ENCODE data around the gene EVI5.

The EVI5 gene

DNA sequence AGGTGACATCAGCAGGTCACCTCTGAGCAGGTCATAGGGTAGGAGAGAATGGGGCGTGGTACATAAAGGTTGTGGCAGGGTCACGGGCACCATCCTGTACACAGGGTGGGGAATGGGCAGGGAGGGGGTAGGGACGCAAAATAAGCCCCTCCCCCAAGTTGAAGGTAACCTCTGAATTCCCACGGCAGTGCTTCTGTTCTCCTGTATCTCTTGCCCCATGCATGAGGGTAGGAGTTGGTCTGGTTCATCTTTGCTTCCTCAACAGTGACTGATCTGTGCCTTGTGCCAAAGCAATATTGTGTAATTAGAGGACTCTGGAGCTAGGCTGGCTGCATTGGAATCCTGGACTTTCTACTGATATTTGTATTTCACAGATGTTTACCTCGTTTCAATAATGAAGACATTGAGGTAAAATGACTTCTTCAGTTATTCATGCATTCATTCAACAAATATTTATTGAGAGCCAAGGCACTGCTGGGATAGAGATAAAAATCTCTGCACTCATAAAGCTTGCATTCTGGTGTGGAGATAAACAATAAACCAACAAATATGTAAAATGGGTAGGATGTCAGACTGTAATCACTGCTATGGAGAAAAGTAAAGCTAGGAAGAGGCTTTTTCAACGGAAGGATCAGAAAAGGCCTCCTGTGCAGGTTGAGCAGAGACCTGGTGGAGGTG, 279.8 kb downstream of the EVI5 start:
- DNase-seq: no peak

DNA sequence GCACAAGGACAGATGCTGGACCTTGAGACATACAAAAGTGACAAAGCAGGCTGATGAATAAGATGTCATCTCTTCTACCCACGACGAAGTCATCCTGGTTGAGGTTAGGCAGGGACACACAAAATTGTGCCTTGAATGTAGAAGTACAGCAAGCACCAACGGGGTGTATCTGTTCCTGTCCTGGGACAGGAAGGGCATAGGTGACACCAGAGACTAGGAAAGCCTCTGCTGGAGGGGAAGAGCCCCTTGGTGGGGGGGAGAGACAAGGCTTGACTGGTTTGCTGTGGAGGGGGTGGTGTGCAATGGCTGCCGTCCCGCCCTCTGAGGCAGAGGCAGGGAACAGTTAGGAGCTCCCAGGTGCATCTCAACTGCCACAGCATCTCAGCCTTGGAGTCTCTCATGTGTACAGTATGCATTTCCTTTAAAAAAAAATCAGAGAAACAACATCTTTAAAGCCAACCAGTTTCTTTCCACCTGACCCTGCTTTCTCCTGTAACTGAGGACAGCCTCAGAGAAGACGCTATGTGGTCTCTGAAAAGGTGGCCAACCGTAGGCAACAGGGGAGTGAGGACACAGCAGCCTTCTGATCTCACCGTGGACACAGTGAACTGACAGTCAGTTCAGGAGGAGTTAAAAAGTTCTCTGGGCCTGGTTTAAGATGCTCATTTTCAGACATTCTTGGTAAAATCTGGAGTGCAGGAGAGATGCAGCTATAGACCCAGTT, 280.5 kb downstream of the EVI5 start:
- DNase-seq: no peak

DNA sequence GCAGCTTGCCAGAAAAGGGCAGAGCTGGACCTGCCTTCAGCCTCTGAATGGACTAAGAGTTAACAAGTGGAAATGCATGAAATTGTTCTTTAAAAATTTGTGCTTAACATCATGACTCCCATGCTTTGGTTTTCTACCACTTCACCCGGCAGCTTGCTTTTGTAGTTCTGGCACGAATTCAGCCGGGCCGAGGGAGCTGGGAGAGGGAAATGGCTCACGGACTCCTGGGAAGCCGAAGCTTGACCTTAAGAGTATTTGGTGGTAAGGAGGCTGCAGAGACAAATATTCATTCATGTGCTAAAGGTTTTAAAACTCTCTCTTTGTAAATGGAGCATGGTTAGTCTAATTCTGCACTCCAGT, 281.0 kb downstream of the EVI5 start:
- DNase-seq: no peak

DNA sequence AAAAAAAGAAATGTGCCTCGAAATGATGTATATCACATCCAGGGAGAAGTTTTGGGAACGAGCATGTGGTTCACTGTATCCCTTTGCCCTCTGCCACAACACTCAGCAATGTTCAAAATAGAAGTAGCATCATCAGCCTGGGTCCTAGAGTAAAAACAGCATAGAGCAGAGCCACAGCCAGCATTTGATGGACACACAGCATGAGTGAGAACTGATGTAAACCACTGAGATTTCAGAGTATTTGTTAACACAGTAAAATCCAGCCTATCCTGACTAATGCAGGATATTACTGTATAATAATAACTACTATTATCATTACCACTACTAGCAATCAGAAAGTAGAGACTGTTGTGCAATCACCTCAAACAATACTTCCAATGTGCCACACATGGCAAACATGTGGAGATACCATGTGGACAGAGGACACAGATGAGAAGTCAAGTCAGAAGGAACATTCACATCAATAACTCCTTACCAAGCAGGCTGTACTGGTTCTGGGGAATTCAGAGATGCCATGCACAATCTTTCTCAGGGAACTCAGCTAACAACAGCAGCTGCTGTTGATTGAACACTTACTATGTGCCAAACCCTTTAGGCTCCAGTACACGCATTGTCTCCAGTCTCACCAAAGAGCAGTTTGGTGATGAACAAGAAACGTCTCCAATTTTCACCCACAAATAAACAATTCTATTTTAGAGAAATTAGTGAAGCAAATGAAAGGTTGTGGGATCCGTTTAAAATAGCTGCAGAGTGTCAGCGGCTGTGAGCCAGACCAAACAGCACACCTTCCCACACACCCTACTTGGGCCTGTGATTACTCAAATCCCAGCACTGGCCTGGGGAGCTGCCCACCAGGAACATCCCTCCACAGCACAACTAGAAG, 281.6 kb downstream of the EVI5 start:
- no peak for DNase-seq

DNA sequence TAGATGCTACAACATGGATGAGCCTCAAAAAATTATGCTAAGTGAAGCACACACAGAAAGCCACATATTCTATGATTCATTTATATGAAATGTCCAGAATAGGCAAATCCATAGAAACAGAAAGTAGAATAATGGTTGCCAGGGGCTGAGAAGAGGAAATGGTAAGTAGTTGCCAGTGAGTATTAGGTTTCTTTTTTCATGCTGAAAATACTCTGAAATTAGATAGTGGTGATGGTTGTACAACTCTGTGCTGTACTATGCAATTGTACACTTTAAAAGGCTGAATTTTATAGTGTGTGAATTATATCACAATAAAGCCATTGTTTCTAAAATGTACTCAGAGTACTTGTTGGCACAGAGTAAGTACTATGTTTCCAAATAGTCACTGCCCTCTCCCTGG, 282.7 kb downstream of the EVI5 start:
- no peak for DNase-seq

DNA sequence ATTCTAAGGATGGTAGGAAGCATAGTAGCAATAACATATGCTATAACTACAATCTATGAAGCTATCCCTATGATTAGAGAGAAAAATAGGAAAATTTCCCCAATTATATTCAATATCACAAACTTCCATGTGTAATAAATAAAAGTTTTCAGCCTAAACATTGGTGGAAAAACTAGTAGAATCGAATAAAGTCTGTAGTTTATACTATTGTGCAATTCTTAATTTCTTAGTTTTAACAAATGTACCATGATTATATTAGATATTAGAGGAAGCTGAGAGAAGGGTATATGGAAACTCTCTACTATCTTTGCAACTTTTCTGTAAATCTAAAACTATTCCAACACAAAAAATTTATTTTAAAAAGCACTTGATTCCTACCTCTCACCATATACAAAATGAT, 284.4 kb downstream of the EVI5 start:
- DNase-seq: no peak

DNA sequence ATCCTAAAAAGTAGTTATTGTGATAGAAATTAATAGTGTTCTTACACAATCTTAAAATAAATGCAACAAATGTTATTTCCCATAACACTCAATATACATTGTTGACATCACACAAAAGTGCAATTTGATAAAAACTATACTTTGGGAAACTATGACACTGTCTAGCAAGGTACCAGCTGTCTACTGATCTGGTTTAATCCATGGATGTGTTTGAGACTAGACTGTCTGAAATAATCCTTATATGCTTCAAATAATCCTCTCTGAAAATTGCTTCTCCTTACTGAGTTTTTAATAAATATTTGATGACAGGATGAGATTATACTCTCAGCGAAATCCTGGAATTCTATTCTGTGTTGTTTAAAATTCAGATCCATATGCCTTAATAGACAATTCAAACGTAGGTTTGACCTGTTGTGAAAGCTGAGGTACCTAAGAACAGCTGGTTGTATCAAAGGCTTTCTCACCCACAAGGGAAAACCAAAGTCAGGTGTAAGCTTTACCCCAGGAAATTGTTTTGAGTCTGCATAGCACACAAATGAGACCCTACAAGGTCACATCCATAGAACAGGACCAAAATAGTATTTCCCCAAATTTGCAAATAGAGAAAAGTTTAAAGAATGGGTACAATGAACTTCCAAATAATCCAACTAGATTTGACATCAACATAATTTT, 289.4 kb downstream of the EVI5 start:
- DNase-seq: no peak

DNA sequence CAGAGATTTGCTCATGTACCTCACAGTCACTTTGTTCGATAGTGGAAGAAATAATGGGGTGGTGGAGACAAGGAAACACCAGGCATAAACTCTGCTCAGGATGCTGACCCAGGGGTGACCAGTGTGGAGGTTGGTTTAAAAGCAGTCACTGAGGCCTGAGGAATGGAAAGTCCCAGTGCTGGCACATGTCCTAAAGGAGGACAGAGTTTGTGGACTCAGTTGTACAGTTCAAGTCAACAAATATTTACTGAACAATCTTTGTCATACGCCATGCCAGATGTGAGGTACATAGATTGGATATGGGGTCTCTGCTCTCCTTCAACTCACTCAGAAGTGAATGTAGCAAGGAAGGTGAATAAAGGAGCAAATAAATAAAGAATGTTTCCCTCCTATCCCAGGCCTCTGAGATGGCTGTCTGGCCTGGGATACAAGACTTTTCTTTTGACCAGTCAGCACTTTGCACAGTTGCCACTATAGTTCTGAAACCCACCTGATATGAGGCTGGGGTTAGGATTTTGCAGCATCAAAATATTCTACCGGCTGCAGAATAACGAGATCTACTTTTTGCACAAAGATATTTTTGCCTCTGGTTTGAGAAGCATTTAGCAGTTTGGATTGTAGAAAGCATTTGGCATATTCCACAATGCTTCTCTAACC, 290.3 kb downstream of the EVI5 start:
- DNase-seq: no peak

DNA sequence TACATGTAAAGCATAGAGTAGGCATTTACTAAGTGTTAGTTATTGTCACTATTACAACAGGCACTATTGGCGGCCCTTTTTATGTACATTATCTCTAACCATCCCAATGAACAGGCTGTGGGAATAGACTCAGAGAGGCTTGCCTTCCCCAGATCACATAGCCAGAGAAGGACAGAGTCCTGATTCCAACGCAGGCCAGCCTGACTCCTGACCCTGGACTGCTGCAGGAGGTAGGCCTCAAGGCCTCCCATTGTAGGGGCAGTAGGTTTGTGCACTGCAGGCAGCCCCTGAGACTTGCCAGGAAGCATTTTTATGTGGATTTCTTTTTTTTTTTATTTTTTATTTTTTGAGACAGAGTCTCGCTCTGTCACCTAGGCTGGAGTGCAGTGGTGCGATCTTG, 291.8 kb downstream of the EVI5 start:
- no peak for DNase-seq

DNA sequence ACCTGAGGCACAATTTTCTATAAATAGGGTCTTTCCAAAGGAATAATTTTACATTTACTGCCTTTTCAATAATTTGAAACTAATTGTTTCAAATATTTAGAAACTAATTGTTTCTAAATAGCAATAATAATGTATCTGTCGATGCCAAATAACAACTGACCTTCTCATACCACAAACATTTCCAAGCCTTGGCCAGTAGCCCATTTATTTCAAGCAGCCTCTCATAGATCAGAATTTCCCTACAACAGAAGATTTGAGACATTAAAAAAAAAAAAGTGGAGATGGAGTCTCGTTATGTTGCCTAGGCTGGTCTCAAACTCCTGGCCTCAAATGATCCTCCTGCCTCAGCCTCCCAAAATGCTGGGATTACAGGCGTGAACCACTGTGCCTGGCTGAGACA, 296.1 kb downstream of the EVI5 start:
- no peak for DNase-seq

DNA sequence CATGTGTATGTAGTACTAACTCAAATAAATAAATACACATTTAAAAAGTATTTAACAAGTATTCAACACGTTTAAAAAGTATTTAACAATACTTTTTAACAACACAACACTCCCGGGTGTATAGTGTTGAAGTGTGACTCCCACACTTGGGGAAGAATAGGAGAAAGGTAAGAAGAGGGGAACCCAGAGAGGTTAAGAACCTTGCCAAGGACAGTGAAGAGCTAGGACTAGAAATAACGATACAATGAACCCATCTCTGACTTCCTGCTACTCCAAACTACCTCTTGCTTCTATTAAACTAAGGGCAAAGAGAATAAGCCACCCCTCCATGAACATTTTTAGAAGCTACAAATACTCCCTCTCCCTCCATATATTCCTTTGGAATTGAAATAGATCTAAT, 296.5 kb downstream of the EVI5 start:
- no peak for DNase-seq

DNA sequence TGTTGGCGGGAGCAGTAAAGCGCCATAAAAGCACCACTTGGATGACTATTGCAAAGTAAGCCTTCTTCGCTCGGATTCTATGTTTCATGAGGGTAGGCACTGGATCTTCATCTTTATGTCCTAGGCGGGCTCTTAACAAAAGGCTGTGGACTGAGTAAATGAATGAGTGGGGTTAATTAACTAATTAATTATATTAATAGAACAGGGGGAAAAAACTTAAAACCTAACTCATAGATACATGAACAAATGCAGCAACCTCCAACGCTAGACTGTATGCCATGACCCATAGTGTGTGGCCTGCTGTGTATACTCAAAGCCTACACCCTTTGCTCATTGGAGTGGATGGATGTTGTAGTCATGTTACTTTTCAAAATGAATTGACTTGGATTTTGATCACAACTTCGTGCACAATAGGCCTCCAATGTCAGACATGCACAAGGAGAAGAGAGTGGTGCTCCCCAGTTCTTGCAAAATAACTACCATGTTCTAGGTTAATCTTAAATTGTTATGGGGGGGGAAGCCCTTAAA, 297.8 kb downstream of the EVI5 start:
- DNase-seq: no peak

DNA sequence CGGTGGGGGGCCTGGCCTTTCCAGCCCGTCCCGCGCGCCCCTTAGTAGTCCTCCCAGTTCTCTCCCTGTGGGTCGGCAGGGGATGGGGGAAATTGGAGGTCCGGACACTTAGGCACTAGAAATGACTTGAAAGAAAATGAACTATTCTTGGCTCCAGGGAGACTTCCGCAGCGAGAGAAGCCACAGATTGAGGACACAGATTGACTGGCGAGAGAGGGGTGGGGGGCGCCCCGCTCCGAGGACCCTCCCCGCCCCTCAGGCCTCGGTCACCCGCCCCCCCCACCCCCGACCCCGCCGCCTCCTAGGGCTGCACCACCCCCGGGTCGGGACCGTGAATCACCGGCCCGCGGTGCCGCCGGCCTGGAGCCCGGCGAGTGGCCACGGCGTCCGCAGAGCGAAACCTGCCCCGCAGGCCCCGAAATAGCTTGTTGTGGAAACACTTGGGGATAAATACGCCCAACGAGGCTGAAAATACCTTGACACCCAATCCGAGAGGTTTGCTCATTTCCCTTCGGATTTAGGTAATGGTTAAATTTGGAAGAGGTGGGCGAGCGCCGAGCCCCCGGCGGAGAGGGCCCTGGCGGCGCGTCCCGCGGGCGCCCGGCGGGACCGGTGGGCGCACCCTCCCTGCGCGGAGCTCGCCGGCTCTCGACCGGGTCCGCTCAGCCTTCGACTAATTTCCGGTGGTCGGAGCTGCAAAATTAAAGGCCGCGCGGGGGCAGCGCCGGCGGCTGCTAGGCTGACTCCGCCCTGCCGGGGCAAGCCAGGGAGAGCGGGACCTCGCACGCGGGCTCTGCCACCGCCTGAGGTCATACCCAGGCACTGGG, 298.4 kb downstream of the EVI5 start, which contains the start of gene GFI1:
TSS of gene GFI1 (minus strand) at position 675 of the 827 bp plus-strand sequence. CDS start 3,438 bp downstream, outside the sequence.
- no peak for DNase-seq

DNA sequence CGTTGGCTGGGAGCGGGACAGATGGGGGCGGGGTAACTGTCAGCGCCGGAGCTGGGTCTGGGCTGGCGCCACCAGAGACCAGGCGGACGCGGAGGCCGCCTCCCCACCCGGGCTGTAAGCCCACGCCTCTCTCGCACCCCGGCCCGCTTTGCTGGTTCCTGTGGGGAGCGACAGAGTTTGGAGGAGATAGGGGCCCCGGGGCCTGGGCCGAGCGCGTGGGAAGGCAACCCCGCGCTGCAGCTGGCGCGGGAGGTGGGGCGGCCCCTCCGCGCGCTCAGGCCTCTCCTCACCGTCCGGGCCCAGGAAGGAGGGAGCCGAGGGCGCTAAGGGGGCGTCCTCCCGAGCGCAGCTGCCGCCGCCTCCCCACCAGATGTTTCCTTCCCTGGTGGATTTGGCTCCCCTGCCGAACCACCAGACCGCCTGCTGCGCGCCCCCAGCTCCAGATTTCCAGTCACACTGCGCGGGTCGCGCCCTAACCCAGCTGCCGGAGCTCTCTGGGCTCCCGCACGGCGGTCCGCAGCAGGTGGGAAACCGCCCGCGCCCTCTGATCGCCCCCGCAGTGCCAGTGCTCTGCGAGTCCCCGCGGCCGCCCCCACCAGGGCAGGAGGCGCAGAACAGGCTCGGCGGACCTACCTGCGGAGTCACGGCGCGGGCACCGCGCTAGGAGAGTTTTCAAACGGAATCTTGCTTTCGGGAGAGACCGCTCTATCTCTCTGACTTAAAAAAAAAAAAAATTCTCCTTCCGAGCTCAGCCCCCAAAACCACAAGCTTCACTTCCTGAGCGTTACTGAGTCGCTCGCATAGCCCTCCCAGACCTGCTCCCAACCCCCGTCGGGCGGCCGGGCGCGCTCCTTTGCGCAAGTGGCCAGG, 299.3 kb downstream of the EVI5 start:
- DNase-seq: peak; percentile 78

DNA sequence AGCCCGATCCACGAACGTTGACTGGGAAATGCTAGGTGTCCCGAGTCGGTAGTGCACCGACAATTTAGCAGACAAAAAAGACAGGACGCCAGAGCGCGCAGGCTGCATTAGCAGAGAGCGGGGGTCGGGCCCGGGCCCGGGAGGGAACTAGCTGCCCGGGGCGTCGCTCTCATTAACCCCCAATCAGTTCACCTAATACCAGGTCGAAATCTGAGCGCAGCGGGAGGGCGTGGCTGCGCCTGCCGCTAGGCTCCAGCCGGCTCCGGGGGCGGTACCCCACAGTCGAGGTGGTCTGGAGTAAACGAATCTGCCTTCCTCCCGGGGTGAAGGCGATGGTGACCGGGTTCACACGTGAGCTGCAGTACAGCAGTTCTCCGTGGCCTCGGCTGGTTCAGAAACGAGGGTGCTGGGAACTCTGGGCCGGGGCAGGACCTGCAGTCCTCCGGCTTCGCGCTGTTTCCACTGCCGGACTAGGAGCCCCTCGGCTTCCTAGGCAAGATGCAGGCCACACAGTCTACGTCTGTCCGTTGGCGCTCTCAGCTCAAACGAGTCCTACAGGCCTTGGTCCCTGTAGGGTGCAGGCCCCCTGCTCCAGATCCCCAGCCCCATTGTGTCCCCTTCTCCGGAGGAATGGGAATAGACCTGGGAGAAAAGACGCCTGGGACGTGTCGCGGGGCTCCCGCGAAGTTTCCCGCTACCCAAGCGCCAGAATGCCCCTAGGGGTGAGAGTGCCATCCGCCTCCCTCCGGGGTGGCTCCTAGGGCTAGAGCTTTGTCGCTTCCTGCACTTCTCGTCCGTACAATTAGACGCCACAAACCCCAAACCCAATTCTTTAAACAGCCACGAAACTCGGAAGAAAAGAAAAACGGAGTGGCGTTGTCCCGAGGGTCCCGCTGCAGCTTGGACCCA, 300.2 kb downstream of the EVI5 start:
- DNase-seq: peak; percentile 63

DNA sequence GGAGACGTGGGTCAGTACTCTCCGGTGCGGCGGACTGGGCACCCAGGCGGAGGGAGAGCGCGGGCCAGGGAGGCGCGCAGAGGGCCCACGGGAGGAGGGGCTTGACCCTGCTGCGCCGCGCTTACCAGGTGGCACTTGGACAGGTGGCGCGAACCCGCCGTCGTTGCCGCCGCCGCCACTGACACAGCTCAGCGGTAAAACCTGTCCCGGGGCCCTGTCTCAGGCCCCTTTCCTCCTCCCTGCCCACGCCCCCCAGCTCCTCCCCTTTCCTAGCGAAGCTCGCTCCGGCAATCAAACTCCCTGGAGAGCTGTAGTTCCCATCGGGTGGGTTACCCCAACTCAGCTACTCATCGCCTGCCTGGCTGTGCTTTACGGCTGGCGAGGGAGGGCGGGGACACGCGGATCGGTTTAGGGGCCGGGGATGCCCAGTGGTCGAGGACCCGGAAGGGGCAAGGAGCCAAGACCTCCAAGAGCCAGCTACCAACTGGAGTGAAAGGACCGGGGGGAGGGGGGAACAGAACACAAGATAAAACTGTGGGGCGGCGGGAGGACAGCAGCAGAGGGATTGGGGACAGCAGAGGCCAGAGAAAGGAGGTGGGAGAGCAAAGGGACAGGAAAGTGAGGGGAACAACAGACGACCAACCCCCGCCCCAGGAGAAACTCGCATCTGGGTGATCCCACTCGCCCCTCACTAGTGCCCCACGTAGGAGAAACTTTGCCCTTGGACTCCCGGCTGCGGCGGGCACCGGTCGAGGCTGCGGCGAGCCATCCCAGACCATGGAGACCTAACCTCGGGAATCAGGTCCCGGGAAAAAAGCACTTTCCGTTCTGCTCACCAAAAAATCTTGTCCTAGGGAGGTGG, 301.1 kb downstream of the EVI5 start:
- DNase-seq: peak; percentile 73

DNA sequence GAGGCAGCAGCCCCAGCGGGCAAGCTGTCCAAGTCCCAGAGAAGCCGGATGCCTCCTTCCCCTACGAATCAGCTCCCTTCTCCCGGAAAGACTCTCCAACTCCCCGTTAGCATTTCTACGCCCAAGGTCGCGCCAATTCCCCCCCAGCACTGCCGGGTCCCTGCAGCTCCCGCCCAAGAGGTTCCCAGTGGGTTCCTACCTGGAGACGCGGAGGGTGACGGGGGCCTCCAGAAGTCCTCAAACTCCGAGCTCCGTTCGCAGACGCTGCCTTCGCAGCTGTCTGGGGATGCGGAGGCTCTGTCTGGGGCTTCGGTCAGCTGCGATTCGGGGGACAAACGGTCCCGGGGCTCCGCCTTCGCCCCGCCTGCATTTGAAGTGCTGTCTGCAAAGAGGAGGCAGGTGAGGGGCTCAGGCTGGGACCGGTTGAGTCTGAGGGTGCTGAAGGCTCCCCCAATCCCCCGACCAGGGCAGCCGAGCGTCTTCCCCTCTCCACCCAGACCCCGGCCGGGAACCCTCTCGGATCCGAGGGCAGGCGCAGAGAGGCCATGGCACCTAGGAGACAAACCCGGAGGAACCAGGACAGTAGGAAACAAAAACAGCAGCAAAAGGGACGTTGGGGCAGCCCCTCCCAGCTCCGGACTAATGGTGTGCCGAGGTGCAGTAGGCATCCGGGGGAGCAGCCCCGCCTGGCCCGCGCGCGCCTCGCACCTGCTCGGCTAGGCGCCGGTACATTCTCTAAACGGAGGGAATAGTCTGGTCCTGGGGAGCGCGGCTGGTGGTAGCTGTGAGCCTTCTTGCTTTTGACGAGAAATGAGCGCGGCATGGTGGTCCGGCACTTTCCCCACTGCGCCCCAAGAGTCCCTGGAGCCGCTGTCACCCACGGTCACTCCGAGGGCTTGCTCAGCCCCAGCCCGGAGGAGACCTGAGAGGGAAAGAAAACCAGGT, 302.0 kb downstream of the EVI5 start:
- DNase-seq: no peak

Data from NCI-H345 (cell line).